Measurements from ENCODE around the gene UXS1. TPM values are rescaled to one million over a fixed set of nuclear protein-coding genes. Genes with fewer than 3 reads are reported as not detected.

Gene UXS1
- total RNA-seq, 2 experiments from 2014 or later = 47.4 to 47.8 TPM

DNA sequence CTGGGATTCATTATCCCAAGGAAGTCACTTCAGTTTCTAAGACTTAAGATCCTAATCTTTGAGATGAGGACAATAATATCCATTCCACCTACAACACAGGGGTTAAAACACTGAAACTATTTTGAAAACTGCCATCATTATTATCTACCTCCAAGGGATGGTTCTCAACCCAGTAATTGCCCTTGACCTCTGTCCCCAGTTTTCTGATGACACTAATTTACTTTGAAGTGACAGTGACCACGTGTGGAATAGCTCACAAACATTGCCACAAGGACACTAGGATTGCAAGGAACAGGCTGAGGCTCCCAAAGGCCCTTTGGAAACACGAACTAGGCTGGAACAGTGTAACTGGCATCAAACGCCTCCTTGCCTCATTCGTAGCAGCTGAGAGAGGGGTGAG lies 78.4 kb downstream of the UXS1 start:
- CTCF ChIA-PET = no interaction called here

DNA sequence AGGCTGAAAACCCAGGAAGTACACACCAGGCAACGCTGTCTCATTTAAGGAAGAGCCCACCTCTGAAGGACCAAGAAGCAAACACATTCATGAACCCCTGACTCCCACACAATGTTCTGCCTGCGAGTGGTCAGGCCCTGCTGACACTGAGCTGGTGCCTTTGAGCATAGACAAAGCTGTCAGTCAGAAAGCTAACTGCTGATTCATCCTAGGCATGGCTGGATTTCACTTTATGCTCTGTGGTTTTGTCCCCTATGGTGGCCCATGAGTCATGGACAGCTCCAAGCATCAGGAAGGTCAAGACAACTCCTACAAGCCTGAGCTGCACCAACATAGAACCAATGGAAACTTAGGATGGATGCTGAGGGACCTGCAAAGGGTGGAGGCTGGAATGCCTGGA lies 78.9 kb downstream of the UXS1 start:
- intact Hi-C loops (cut with micrococcal nuclease) = no loop called here
- no peak overlapping the region for H3K4me3 Mint-ChIP-seq
- no peaks in the 10 kb centered on the region for H3K27me3 Mint-ChIP-seq
- DNase-seq (peak; percentile 31), ATAC-seq (peak; percentile 70)
- no peaks in the 10 kb centered on the region for H3K9me3 Mint-ChIP-seq
- TF ChIP-seq, protein P1, sequence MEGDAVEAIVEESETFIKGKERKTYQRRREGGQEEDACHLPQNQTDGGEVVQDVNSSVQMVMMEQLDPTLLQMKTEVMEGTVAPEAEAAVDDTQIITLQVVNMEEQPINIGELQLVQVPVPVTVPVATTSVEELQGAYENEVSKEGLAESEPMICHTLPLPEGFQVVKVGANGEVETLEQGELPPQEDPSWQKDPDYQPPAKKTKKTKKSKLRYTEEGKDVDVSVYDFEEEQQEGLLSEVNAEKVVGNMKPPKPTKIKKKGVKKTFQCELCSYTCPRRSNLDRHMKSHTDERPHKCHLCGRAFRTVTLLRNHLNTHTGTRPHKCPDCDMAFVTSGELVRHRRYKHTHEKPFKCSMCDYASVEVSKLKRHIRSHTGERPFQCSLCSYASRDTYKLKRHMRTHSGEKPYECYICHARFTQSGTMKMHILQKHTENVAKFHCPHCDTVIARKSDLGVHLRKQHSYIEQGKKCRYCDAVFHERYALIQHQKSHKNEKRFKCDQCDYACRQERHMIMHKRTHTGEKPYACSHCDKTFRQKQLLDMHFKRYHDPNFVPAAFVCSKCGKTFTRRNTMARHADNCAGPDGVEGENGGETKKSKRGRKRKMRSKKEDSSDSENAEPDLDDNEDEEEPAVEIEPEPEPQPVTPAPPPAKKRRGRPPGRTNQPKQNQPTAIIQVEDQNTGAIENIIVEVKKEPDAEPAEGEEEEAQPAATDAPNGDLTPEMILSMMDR (IDR thresholded peaks at IDR 0.05) = no peak
- peaks cover 22% of the 10 kb centered on the region for H3K36me3 Mint-ChIP-seq (ENCODE audit: low read depth)
- peak overlapping the region; percentile 73 for H3K27ac Mint-ChIP-seq
- H3K4me1 Mint-ChIP-seq (ENCODE audit: low read depth) = peaks cover 20% of the 10 kb centered on the region
- ChIA-PET POLR2A (no interaction called here), CTCF (no interaction called here)

More for the DNA sequence above, 78.4 kb downstream of the UXS1 start:
- Mint-ChIP-seq H3K27ac (peak overlapping the region; percentile 73), H3K4me1 (ENCODE audit: low read depth) (peaks cover 20% of the 10 kb centered on the region), H3K36me3 (ENCODE audit: low read depth) (peaks cover 22% of the 10 kb centered on the region), H3K4me3 (no peak overlapping the region), H3K9me3 (no peaks in the 10 kb centered on the region), H3K27me3 (no peaks in the 10 kb centered on the region)
- intact Hi-C loops (cut with micrococcal nuclease) = no loop called here
- no peak for DNase-seq
- POLR2A ChIA-PET = no interaction called here
- TF ChIP-seq, protein P1 (IDR thresholded peaks at IDR 0.05) = no peak
- no peak for ATAC-seq

DNA sequence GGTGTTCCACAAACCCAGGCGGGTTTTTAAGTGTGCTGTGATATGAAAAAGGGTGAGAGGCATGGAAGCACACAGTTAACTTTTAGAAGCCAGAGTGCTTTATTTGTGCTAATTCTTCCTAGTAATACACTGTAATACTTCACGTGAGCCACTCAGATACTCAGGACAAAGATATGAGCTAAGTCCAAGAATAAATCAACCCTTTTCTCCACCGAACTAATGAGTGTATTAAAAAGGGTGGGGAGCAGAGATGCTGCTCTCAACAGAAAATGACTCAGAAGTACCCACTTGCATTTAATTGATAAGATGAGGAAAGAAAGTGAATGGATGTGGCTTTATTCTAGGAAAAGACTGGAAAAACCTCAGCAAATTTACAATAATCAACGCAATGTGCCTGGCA lies 79.9 kb downstream of the UXS1 start:
- CTCF ChIA-PET = interaction anchor here (1.0 kb wide), 1 partner anchor 9 kb away, joined by 3 read pairs; no protein-coding TSS in a partner anchor
- TF ChIP-seq, protein P1 (IDR thresholded peaks at IDR 0.05) = no peak

DNA sequence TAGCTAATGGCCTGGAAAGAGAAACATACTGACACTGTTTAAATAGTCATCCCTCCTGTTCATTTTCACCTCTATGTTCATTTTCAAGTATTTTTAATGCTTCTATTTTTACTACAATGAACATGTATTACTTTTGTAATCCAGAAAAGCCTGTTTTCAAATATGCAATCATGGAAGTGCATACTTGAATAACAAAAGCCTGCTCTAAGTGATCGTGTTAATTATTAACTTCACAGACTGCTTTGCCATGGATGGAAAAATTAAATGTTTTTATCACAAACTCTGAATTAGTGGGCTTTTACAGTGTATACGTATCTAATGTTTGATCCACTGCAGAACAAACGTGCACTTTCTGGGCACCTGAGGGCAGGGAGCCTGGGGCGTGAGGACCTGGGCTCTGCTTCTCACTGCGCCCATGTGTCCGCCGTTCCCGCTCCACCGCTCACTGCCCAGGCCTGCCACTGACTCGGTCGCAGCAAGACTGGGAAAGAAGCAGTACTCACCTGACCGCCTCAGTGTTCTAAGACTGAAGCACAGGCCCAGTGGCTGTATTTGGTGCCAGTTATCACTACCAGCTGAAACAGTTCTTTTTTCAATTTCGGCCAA lies 80.6 kb downstream of the UXS1 start:
- TF ChIP-seq, protein P1 (IDR thresholded peaks at IDR 0.05) = no peak
- Mint-ChIP-seq H3K27me3 (no peaks in the 10 kb centered on the region), H3K4me3 (no peak overlapping the region), H3K27ac (no peak overlapping the region), H3K4me1 (ENCODE audit: low read depth) (peaks cover 20% of the 10 kb centered on the region), H3K9me3 (no peaks in the 10 kb centered on the region), H3K36me3 (ENCODE audit: low read depth) (peaks cover 22% of the 10 kb centered on the region)
- POLR2A ChIA-PET = no interaction called here
- DNase-seq = no peak
- intact Hi-C loops (cut with micrococcal nuclease) = no loop called here
- CTCF ChIA-PET = interaction anchor here (0.8 to 1.0 kb wide), 3 partner anchors 8 to 63 kb away, joined by 3 read pairs; no protein-coding TSS in a partner anchor
- ATAC-seq = no peak

More for the DNA sequence above, 79.9 kb downstream of the UXS1 start:
- POLR2A ChIA-PET = no interaction called here
- Mint-ChIP-seq H3K4me1 (ENCODE audit: low read depth) (peaks cover 20% of the 10 kb centered on the region), H3K4me3 (no peak overlapping the region), H3K9me3 (no peaks in the 10 kb centered on the region), H3K27ac (peak overlapping the region; percentile 73), H3K36me3 (ENCODE audit: low read depth) (peaks cover 22% of the 10 kb centered on the region), H3K27me3 (no peaks in the 10 kb centered on the region)
- no peak for ATAC-seq
- intact Hi-C loops (cut with micrococcal nuclease) = no loop called here
- DNase-seq = no peak

DNA sequence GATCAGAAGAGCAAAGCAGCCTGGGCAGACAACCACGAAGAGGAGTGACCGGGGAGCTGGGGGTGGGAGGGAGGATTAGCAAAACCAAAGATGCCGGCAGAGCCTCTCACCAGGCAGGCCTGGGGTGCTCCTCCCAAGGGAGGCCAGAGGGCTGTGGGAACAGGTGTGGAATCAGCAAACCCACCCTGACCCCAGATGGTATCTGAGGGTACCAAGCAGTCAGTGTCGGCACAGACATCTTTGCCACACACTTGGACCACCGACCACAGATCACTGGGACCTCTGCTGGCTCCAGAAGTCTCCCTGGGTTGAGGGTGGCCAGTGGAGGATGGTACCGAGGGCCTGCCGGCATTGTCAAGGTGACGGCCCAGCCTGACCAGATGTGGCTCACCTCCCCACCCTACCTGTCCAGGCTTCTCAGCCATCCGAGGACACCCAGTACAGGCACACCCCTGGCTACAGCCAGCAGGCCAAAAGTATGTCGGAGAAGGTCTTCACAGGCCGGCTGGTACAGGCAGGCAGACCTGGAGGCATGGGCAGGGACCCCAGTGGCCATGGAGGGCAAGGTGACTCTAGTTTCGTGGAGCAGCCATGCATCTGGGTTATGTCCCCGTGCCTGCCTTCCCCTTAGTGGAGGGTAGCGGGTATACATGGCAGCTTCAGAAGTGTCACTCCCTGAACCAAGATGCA lies 82.1 kb downstream of the UXS1 start:
- intact Hi-C loops (cut with micrococcal nuclease) = no loop called here
- ChIA-PET POLR2A (no interaction called here), CTCF (interaction anchor here (0.8 kb wide), 1 partner anchor 28 kb away, joined by 3 read pairs; no protein-coding TSS in a partner anchor)
- DNase-seq = no peak
- no peak for ATAC-seq
- Mint-ChIP-seq H3K4me1 (ENCODE audit: low read depth) (peaks cover 24% of the 10 kb centered on the region), H3K27me3 (no peaks in the 10 kb centered on the region), H3K4me3 (no peak overlapping the region), H3K9me3 (no peaks in the 10 kb centered on the region), H3K27ac (peak overlapping the region; percentile 21), H3K36me3 (ENCODE audit: low read depth) (peaks cover 23% of the 10 kb centered on the region)
- TF ChIP-seq, protein P1 (IDR thresholded peaks at IDR 0.05) = no peak
